ENCODE results near the gene FCHSD2. TPM values are rescaled to one million over a fixed set of nuclear protein-coding genes. Genes with fewer than 3 reads are reported as not detected.

Gene FCHSD2
- total and polyA plus RNA-seq, 2 of the 13 experiments (the other 11 are each of a cell fraction or from before 2014, with no cell fraction given) = 20.5 to 24.8 TPM

- TF ChIP-seq, protein P1, sequence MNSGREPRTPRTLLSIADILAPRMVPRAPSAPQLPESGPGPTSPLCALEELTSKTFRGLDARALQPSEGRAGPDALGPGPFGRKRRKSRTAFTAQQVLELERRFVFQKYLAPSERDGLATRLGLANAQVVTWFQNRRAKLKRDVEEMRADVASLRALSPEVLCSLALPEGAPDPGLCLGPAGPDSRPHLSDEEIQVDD (CRISPR knock-in tag; IDR thresholded peaks at IDR 0.05; ENCODE audit: borderline replicate concordance) = no peak
- TF ChIP-seq ZNF143 (CRISPR knock-in tag; IDR thresholded peaks at IDR 0.05) (peak; percentile 24; the same call in 1 of the 2 replicates), TAF1 (CRISPR knock-in tag; IDR thresholded peaks at IDR 0.05) (peak; percentile 32; the same call in 1 of the 2 replicates), RAD21 (CRISPR knock-in tag; IDR thresholded peaks at IDR 0.05) (peak; percentile 76), MED1 (CRISPR knock-in tag; IDR thresholded peaks at IDR 0.05) (peak; percentile 48; the same call in 1 of the 2 replicates), KMT2A (CRISPR knock-in tag; IDR thresholded peaks at IDR 0.05) (no peak), PCBP1 (IDR thresholded peaks at IDR 0.05; ENCODE audit: borderline replicate concordance, low read depth, low read length) (peak; percentile 70; the same call in 1 of the 2 replicates), FOXK1 (CRISPR knock-in tag; IDR thresholded peaks at IDR 0.05; ENCODE audit: borderline replicate concordance, low read depth) (no peak), MEF2D (CRISPR knock-in tag; IDR thresholded peaks at IDR 0.05) (peak; percentile 82; the same call in 1 of the 2 replicates), SP2 (CRISPR knock-in tag; IDR thresholded peaks at IDR 0.05) (peak; percentile 80), IRF2 (CRISPR knock-in tag; IDR thresholded peaks at IDR 0.05) (0 out of 2 replicates have a peak, but pooled peaks have one; percentile 36), ETV5 (CRISPR knock-in tag; IDR thresholded peaks at IDR 0.05; ENCODE audit: borderline replicate concordance) (peak; percentile 88), PAWR (CRISPR knock-in tag; IDR thresholded peaks at IDR 0.05; ENCODE audit: borderline replicate concordance) (no peak), HMG20B (CRISPR knock-in tag; conservative IDR thresholded peaks at IDR 0.05) (0 out of 2 replicates have a peak, but pooled peaks have one; percentile 52), TFE3 (CRISPR knock-in tag; IDR thresholded peaks at IDR 0.05) (0 out of 2 replicates have a peak, but pooled peaks have one; percentile 29), ZNF296 (CRISPR knock-in tag; conservative IDR thresholded peaks at IDR 0.05) (no peak), PBX3 (CRISPR knock-in tag; IDR thresholded peaks at IDR 0.05; ENCODE audit: borderline replicate concordance) (no peak), ELF4 (CRISPR knock-in tag; IDR thresholded peaks at IDR 0.05; ENCODE audit: borderline replicate concordance) (no peak), ZSCAN31 (CRISPR knock-in tag; IDR thresholded peaks at IDR 0.05; ENCODE audit: low read depth) (peak; percentile 40; the same call in 1 of the 2 replicates), ZGPAT (CRISPR knock-in tag; IDR thresholded peaks at IDR 0.05) (peak; percentile 59; the same call in 1 of the 2 replicates), PHF20 (CRISPR knock-in tag; IDR thresholded peaks at IDR 0.05) (peak; percentile 20; the same call in 1 of the 2 replicates), ZNF282 (IDR thresholded peaks at IDR 0.05; ENCODE audit: partially characterized antibody) (no peak), RFX1 (IDR thresholded peaks at IDR 0.05) (no peak), ZFP36L1 (CRISPR knock-in tag; IDR thresholded peaks at IDR 0.05) (no peak; the same call in 1 of the 2 replicates), KLF13 (CRISPR knock-in tag; IDR thresholded peaks at IDR 0.05) (no peak), HNF4A (CRISPR knock-in tag; IDR thresholded peaks at IDR 0.05) (peak; percentile 85), ZNF10 (CRISPR knock-in tag; IDR thresholded peaks at IDR 0.05; ENCODE audit: borderline replicate concordance, low read depth) (no peak)
Observed at GRCh38 chr11:72787216-72788104, 354.7 kb downstream of the FCHSD2 start (continued).
